ENCODE data around the gene AGBL4. TPM values are rescaled to one million over a fixed set of nuclear protein-coding genes. Genes with fewer than 3 reads are reported as not detected.
A peak's percentile ranks its signal among the peaks of the same experiment; 100 is the strongest.

The AGBL4 gene
- total and polyA plus RNA-seq, 2 experiments from 2014 or later: not detected

GRCh38 chr1:48675251-48675650 is 1348.5 kb downstream of the AGBL4 start:
- peaks cover 9% of the 10 kb centered on the region for H3K4me1 ChIP-seq (ENCODE audit: low read depth)
- H3K36me3 ChIP-seq: no peaks in the 10 kb centered on the region
- no peak overlapping the region for H3K27ac ChIP-seq
- H3K4me3 ChIP-seq: no peak overlapping the region
- TF ChIP-seq CTCF (IDR thresholded peaks at IDR 0.05; ENCODE audit: low read depth, low read length): no peak
- H3K27me3 ChIP-seq: peaks cover 69% of the 10 kb centered on the region
- DNase-seq (ENCODE audit: low read depth in 1 of 2, low spot score in 1 of 2): no peak
- H3K9me3 ChIP-seq (ENCODE audit: low read depth): no peaks in the 10 kb centered on the region

- no peak overlapping the region for H3K4me3 ChIP-seq
- peak in 1 of 2 donors; percentile 40 for DNase-seq (ENCODE audit: low read depth in 1 of 2, low spot score in 1 of 2)
- peaks cover 9% of the 10 kb centered on the region for H3K4me1 ChIP-seq (ENCODE audit: low read depth)
- H3K9me3 ChIP-seq (ENCODE audit: low read depth): no peaks in the 10 kb centered on the region
- no peak for TF ChIP-seq CTCF (IDR thresholded peaks at IDR 0.05; ENCODE audit: low read depth, low read length)
- no peaks in the 10 kb centered on the region for H3K36me3 ChIP-seq
- no peak overlapping the region for H3K27ac ChIP-seq
- peaks cover 69% of the 10 kb centered on the region for H3K27me3 ChIP-seq
Measured at GRCh38 chr1:48674641-48675040, 1349.1 kb downstream of the AGBL4 start.

GRCh38 chr1:48673332-48674105 is 1350.2 kb downstream of the AGBL4 start:
- no peak overlapping the region for H3K4me3 ChIP-seq
- no peaks in the 10 kb centered on the region for H3K9me3 ChIP-seq (ENCODE audit: low read depth)
- peaks cover 9% of the 10 kb centered on the region for H3K4me1 ChIP-seq (ENCODE audit: low read depth)
- no peak overlapping the region for H3K27ac ChIP-seq
- H3K36me3 ChIP-seq: no peaks in the 10 kb centered on the region
- DNase-seq (ENCODE audit: low read depth in 1 of 2, low spot score in 1 of 2): peak in 1 of 2 donors; percentile 54
- peaks cover 71% of the 10 kb centered on the region for H3K27me3 ChIP-seq
- TF ChIP-seq CTCF (IDR thresholded peaks at IDR 0.05; ENCODE audit: low read depth, low read length): peak; percentile 9

GRCh38 chr1:48671578-48671977 is 1352.2 kb downstream of the AGBL4 start:
- Histone ChIP-seq H3K4me3 (no peak overlapping the region), H3K4me1 (ENCODE audit: low read depth) (no peaks in the 10 kb centered on the region), H3K27me3 (peaks cover 85% of the 10 kb centered on the region), H3K9me3 (ENCODE audit: low read depth) (no peaks in the 10 kb centered on the region), H3K36me3 (no peaks in the 10 kb centered on the region), H3K27ac (no peak overlapping the region)
- TF ChIP-seq CTCF (IDR thresholded peaks at IDR 0.05; ENCODE audit: low read depth, low read length): no peak
- DNase-seq (ENCODE audit: low read depth in 1 of 2, low spot score in 1 of 2): no peak

GRCh38 chr1:48670234-48671020 is 1353.3 kb downstream of the AGBL4 start:
- no peak for TF ChIP-seq CTCF (IDR thresholded peaks at IDR 0.05; ENCODE audit: low read depth, low read length)
- Histone ChIP-seq H3K4me3 (no peak overlapping the region), H3K27me3 (peaks cover 85% of the 10 kb centered on the region), H3K36me3 (no peaks in the 10 kb centered on the region), H3K27ac (no peak overlapping the region), H3K9me3 (ENCODE audit: low read depth) (no peaks in the 10 kb centered on the region), H3K4me1 (ENCODE audit: low read depth) (no peaks in the 10 kb centered on the region)
- no peak for DNase-seq (ENCODE audit: low read depth in 1 of 2, low spot score in 1 of 2)

Data from cardiac muscle cell (in vitro differentiated cells and primary cell).